ENCODE results near the gene TMCO1. TPM values are rescaled to one million over a fixed set of nuclear protein-coding genes. Genes with fewer than 3 reads are reported as not detected.

The TMCO1 gene
- total RNA-seq, 6 donors from 2014 or later: 10.5 to 82.4 (median 55.8) TPM

Other genes starting within 250 kb of the TMCO1 start
- 1 to 10 TPM in 1 of 6 donors, under 1 TPM in 2, not detected in 3; 0.44 to 1.7 (median 0.46) TPM for gene LRRC52, start 224.9 kb downstream of the TMCO1 start, total RNA-seq
- gene MGST3, start 137.6 kb downstream of the TMCO1 start, total RNA-seq: 100 to 1,000 TPM in 5 of 6 donors, 10 to 100 TPM in 1; 49.2 to 250 (median 202) TPM
- gene ALDH9A1, start 70.3 kb downstream of the TMCO1 start, total RNA-seq: 10 to 100 TPM; 29.3 to 64.1 (median 48.1) TPM
- gene UCK2, start 58.7 kb upstream of the TMCO1 start, total RNA-seq: 10 to 100 TPM in 2 of 6 donors, 1 to 10 TPM in 4; 7.5 to 17.9 (median 9.7) TPM

Measured in upper lobe of left lung (tissue), 6 donors.